Esophagus muscularis mucosa (tissue), 4 donors: Measurements from ENCODE around the gene TOR4A.

Experiments
- CTCF ChIP-seq, 3 experiments: fragments of 200-600 bp in 2 of 3; fragments of 450-650 bp in 1 of 3; sonication (generic) in 2 of 3; IDR thresholded peaks; one replicate each; pipeline ENCODE4 v1.5.1; 2017 to 2019; ENCODE audit warnings: antibody characterized with exemption in 3 of 3, mild to moderate bottlenecking in 2 of 3, moderate library complexity in 1 of 3
- EP300 ChIP-seq: sonication (generic); formaldehyde crosslinking; IDR thresholded peaks from one replicate; pipeline ENCODE4 v1.6.1; 2017; ENCODE audit warnings: antibody characterized with exemption
- POLR2A ChIP-seq: fragments of 450-650 bp; IDR thresholded peaks from one replicate; pipeline ENCODE4 v1.6.1; 2017; ENCODE audit warnings: antibody characterized with exemption, moderate library complexity, mild to moderate bottlenecking, low read depth
- POLR2AphosphoS5 ChIP-seq, 2 donors: sonication (generic); formaldehyde crosslinking; IDR thresholded peaks; one replicate each; pipeline ENCODE4 v1.6.1; 2017; ENCODE audit warnings: antibody characterized with exemption in 2 of 2

- TF ChIP-seq CTCF (IDR thresholded peaks at IDR 0.05) (no peak), POLR2A (no peak), POLR2AphosphoS5 (IDR thresholded peaks at IDR 0.05) (no peak), EP300 (no peak)
Observed at GRCh38 chr9:137325799-137326198, 48.3 kb downstream of the TOR4A start.
